ENCODE data around the gene HSD11B1L. TPM values are rescaled to one million over a fixed set of nuclear protein-coding genes. Genes with fewer than 3 reads are reported as not detected.

HSD11B1L gene
- total RNA-seq, 1 donor from 2014 or later, result 10.3 TPM

DNA sequence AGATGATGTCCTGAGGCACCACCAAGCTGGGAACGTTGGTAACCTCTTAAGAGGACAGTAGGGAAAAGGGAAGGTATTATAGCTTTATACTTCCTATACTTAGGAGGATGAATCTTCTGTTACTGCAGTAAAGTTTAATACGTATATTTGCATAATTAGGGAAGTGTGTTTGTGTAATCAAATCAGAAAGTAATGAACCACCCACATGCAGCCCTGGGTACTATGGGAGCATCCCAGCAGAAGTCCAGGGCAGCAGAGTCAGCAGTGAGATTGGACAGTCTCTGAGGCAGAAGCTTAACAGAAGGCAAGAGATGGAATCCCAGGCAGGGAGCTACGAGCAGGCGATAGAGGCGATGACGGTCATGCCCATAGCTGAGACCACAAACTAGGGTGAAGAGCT, 45.4 kb upstream of the HSD11B1L start:
- no peak for DNase-seq (ENCODE audit: extremely low spot score in 2 of 2)
- Histone ChIP-seq H3K36me3 (peaks cover 0 to 5% of the 10 kb centered on the region in 2 donors), H3K4me1 (peaks cover 82% of the 10 kb centered on the region), H3K27me3 (no peaks in the 10 kb centered on the region), H3K4me3 (no peak overlapping the region), H3K27ac (no peak overlapping the region), H3K9me3 (no peaks in the 10 kb centered on the region)
- no peak for TF ChIP-seq POLR2A (IDR thresholded peaks at IDR 0.05)
- no peak for TF ChIP-seq POLR2AphosphoS5 (IDR thresholded peaks at IDR 0.05; ENCODE audit: insufficient read depth in 1 of 2, low read depth in 1 of 2)
- TF ChIP-seq, protein P1, sequence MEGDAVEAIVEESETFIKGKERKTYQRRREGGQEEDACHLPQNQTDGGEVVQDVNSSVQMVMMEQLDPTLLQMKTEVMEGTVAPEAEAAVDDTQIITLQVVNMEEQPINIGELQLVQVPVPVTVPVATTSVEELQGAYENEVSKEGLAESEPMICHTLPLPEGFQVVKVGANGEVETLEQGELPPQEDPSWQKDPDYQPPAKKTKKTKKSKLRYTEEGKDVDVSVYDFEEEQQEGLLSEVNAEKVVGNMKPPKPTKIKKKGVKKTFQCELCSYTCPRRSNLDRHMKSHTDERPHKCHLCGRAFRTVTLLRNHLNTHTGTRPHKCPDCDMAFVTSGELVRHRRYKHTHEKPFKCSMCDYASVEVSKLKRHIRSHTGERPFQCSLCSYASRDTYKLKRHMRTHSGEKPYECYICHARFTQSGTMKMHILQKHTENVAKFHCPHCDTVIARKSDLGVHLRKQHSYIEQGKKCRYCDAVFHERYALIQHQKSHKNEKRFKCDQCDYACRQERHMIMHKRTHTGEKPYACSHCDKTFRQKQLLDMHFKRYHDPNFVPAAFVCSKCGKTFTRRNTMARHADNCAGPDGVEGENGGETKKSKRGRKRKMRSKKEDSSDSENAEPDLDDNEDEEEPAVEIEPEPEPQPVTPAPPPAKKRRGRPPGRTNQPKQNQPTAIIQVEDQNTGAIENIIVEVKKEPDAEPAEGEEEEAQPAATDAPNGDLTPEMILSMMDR (IDR thresholded peaks at IDR 0.05), result no peak
- intact Hi-C loops (cut with DNase I), result no loop called here

DNA sequence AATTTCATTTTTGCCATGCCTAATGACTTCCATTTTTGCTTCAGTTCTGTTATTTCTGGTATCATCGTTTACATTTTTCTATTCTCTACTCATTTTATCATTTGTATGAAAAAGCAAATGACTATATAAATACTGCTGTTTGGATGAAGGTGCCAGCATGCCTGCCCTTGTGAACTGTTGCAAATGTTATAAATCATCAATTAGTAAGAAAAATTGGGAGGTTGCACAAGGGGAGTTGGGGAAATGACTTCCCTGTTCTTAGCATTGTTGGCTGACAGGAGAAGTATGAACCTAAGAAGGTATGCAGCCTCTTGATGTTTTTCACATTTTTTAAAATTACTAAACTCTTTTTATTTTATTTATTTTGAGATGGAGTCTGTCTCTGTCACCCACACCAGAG, 42.9 kb upstream of the HSD11B1L start:
- no peak overlapping the region for H3K27ac ChIP-seq
- no peaks in the 10 kb centered on the region for H3K9me3 ChIP-seq
- no peaks in the 10 kb centered on the region for H3K27me3 ChIP-seq
- no peak for TF ChIP-seq POLR2AphosphoS5 (IDR thresholded peaks at IDR 0.05; ENCODE audit: insufficient read depth in 1 of 2, low read depth in 1 of 2)
- TF ChIP-seq, protein P1 (IDR thresholded peaks at IDR 0.05), result no peak
- TF ChIP-seq POLR2A (IDR thresholded peaks at IDR 0.05), result no peak
- H3K4me3 ChIP-seq, result no peak overlapping the region
- DNase-seq (ENCODE audit: extremely low spot score in 2 of 2), result no peak
- peaks cover 0 to 14% of the 10 kb centered on the region in 2 donors for H3K36me3 ChIP-seq
- H3K4me1 ChIP-seq, result peaks cover 62% of the 10 kb centered on the region
- intact Hi-C loops (cut with DNase I), result no loop called here

DNA sequence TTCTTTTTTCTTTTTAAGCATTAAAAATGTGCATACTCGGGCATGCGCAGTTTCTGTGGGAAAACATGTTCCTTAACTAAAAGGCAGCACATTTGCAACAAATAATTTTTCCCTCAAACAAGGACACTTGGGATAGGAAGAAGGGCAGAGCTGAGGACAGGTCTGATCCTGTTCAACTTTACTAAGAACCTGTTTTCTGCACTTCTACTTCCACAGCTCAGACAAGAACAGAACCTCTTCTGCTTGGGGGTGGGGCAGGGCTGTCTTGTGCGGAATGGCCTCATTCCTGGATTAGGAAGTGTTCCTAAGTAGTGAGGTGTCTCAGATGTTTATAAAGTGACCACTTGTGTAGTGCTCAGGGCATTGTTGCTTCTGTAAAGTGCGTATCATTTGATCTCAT, 39.7 kb upstream of the HSD11B1L start:
- peaks cover 0 to 42% of the 10 kb centered on the region in 2 donors for H3K36me3 ChIP-seq
- intact Hi-C loops (cut with DNase I), result no loop called here
- no peak for DNase-seq (ENCODE audit: extremely low spot score in 2 of 2)
- H3K4me3 ChIP-seq, result no peak overlapping the region
- TF ChIP-seq POLR2AphosphoS5 (IDR thresholded peaks at IDR 0.05; ENCODE audit: insufficient read depth in 1 of 2, low read depth in 1 of 2) (no peak), POLR2A (IDR thresholded peaks at IDR 0.05) (no peak)
- TF ChIP-seq, protein P1 (IDR thresholded peaks at IDR 0.05), result no peak
- H3K9me3 ChIP-seq, result no peaks in the 10 kb centered on the region
- H3K27ac ChIP-seq, result no peak overlapping the region
- no peaks in the 10 kb centered on the region for H3K27me3 ChIP-seq
- peaks cover 30% of the 10 kb centered on the region for H3K4me1 ChIP-seq

DNA sequence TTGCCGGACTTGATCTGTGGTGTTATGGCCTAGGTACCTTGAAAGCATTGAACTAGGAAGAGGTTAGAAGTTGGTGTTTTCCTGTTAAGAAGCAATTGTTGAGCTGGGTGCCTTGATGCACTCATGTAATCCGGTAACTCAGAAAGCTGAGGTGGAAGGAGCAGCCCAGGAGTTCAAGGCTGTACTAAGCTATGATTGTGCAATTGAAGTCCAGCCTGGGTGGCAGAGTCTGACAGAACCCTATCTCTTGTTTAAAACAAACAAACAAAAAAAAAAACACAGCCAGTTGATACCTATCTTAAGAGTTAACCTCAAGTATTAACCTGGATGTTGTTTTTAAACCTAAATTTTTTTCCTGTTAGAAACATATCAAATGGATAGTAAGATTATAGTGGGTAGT, 38.6 kb upstream of the HSD11B1L start:
- Histone ChIP-seq H3K9me3 (no peaks in the 10 kb centered on the region), H3K4me3 (no peak overlapping the region), H3K27ac (no peak overlapping the region), H3K4me1 (peaks cover 21% of the 10 kb centered on the region), H3K27me3 (no peaks in the 10 kb centered on the region), H3K36me3 (peaks cover 3 to 52% of the 10 kb centered on the region in 2 donors)
- intact Hi-C loops (cut with DNase I), result no loop called here
- no peak for TF ChIP-seq POLR2AphosphoS5 (IDR thresholded peaks at IDR 0.05; ENCODE audit: insufficient read depth in 1 of 2, low read depth in 1 of 2)
- TF ChIP-seq, protein P1 (IDR thresholded peaks at IDR 0.05), result no peak
- TF ChIP-seq POLR2A (IDR thresholded peaks at IDR 0.05), result no peak
- no peak for DNase-seq (ENCODE audit: extremely low spot score in 2 of 2)

DNA sequence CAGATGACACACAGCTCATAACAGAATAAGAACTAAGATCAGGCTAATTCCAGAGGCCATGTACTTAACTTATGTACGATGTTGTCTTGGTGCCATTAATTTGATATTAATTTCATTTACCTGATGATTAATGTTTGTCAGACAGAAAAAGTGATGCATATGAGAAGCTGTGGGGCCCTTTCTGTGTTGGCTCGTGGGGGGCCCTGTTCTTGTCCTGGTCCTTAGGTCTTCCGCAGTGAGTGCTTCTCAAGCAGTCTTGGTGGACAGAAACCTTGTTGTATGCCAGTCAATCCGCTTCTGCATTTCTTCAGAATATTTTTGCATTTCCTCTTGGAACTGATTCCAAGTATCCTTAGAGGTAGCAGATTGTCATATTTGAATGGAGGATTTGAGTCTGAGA, 37.8 kb upstream of the HSD11B1L start:
- intact Hi-C loops (cut with DNase I), result no loop called here
- Histone ChIP-seq H3K4me3 (no peak overlapping the region), H3K36me3 (peaks cover 3 to 60% of the 10 kb centered on the region in 2 donors), H3K27ac (no peak overlapping the region), H3K27me3 (no peaks in the 10 kb centered on the region), H3K4me1 (peaks cover 14% of the 10 kb centered on the region), H3K9me3 (no peaks in the 10 kb centered on the region)
- TF ChIP-seq, protein P1 (IDR thresholded peaks at IDR 0.05), result no peak
- no peak for TF ChIP-seq POLR2A (IDR thresholded peaks at IDR 0.05)
- TF ChIP-seq POLR2AphosphoS5 (IDR thresholded peaks at IDR 0.05; ENCODE audit: insufficient read depth in 1 of 2, low read depth in 1 of 2), result no peak
- DNase-seq (ENCODE audit: extremely low spot score in 2 of 2), result no peak

Data from vagina (tissue), 2 donors.